Measurements from ENCODE around the gene KLK1. TPM values are rescaled to one million over a fixed set of nuclear protein-coding genes. Genes with fewer than 3 reads are reported as not detected.
A peak's percentile ranks its signal among the peaks of the same experiment; 100 is the strongest.
"Not testable (repeated sequence)": the region's sequence is repeated elsewhere in the genome, so short reads cannot be mapped to it uniquely, and the experiment has no call there.

KLK1 gene
- total RNA-seq, 1 donor from 2014 or later, result not detected

GRCh38 chr19:50818859-50819472 is 4.6 kb downstream of the KLK1 start:
- intact Hi-C loops (cut with DNase I), result no loop called here
- DNase-seq (ENCODE audit: low spot score), result no peak

- peak; percentile 75 for DNase-seq (ENCODE audit: low spot score)
- intact Hi-C loops (cut with DNase I), result no loop called here
Measured at GRCh38 chr19:50817941-50818858, 5.4 kb downstream of the KLK1 start.

GRCh38 chr19:50815439-50815838 is 8.1 kb downstream of the KLK1 start:
- DNase-seq (ENCODE audit: low spot score), result no peak
- intact Hi-C loops (cut with DNase I), result no loop called here

- DNase-seq (ENCODE audit: low spot score), result peak; percentile 35
- intact Hi-C loops (cut with DNase I), result no loop called here
Measured at GRCh38 chr19:50814883-50815282, 8.7 kb downstream of the KLK1 start.

- no peak for DNase-seq (ENCODE audit: low spot score)
- intact Hi-C loops (cut with DNase I), result no loop called here
Measured at GRCh38 chr19:50812474-50812873, 11.1 kb downstream of the KLK1 start.

- DNase-seq (ENCODE audit: low spot score); intact Hi-C loops (cut with DNase I): not testable (repeated sequence)
Measured at GRCh38 chr19:50811622-50812238, 11.9 kb downstream of the KLK1 start.

- intact Hi-C loops (cut with DNase I), result no loop called here
- DNase-seq (ENCODE audit: low spot score), result no peak
Measured at GRCh38 chr19:50808856-50809255, 14.7 kb downstream of the KLK1 start.

- peak; percentile 98 for DNase-seq (ENCODE audit: low spot score)
- intact Hi-C loops (cut with DNase I), result no loop called here
Measured at GRCh38 chr19:50804420-50805272, 18.9 kb downstream of the KLK1 start.

GRCh38 chr19:50803633-50804419 is 19.8 kb downstream of the KLK1 start:
- intact Hi-C loops (cut with DNase I), result no loop called here
- no peak for DNase-seq (ENCODE audit: low spot score)

- intact Hi-C loops (cut with DNase I), result no loop called here
- DNase-seq (ENCODE audit: low spot score), result no peak
Measured at GRCh38 chr19:50801107-50801506, 22.5 kb downstream of the KLK1 start.

- no peak for DNase-seq (ENCODE audit: low spot score)
- intact Hi-C loops (cut with DNase I), result no loop called here
Measured at GRCh38 chr19:50799547-50799851, 24.1 kb downstream of the KLK1 start.

GRCh38 chr19:50798659-50799546 is 24.7 kb downstream of the KLK1 start:
- intact Hi-C loops (cut with DNase I), result no loop called here
- DNase-seq (ENCODE audit: low spot score), result no peak

- intact Hi-C loops (cut with DNase I), result no loop called here
- no peak for DNase-seq (ENCODE audit: low spot score)
Measured at GRCh38 chr19:50797781-50798658, 25.6 kb downstream of the KLK1 start.

GRCh38 chr19:50797429-50797780 is 26.2 kb downstream of the KLK1 start:
- DNase-seq (ENCODE audit: low spot score), result no peak
- intact Hi-C loops (cut with DNase I), result no loop called here

GRCh38 chr19:50796634-50797428 is 26.8 kb downstream of the KLK1 start:
- intact Hi-C loops (cut with DNase I), result no loop called here
- no peak for DNase-seq (ENCODE audit: low spot score)

GRCh38 chr19:50796128-50796633 is 27.4 kb downstream of the KLK1 start:
- intact Hi-C loops (cut with DNase I), result no loop called here
- DNase-seq (ENCODE audit: low spot score), result no peak

Data from cardiac septum (tissue), 1 donor.